OCI-LY7 (cell line): ENCODE results near the gene TBC1D30. TPM values are rescaled to one million over a fixed set of nuclear protein-coding genes. Genes with fewer than 3 reads are reported as not detected.

Experiments
- BruUV-seq: library from RNA; stranded (reverse); fragments of 400-500 nt; replicated peaks from 2 replicates; lab custom pipeline; 2021; lab: Mats Ljungman, UMichigan
- CTCF ChIA-PET: fragments of 300-600 bp; sonication (Branson Sonifier 250); formaldehyde crosslinking; loops from one replicate; lab custom pipeline; 2022; ENCODE audit warnings: antibody characterized with exemption; ENCODE audit not compliant: unreplicated experiment; lab: Charles Lee
- POLR2A ChIA-PET: fragments of 300-600 bp; sonication (Branson Sonifier 250); formaldehyde crosslinking; loops from one replicate; lab custom pipeline; 2022; ENCODE audit warnings: antibody characterized with exemption; lab: Charles Lee
- DNase-seq: peaks from one replicate; pipeline ENCODE4 v3.0.0-alpha.2; 2015; ENCODE audit warnings: low spot score
- H2AFZ ChIP-seq: fragments of 200-600 bp; sonication (generic), shearing (Covaris generic); 2 replicates; pipeline ENCODE4 v1.6.1; 2014; ENCODE audit warnings: mild to moderate bottlenecking, antibody characterized with exemption, low read length, moderate library complexity
- H3K27ac ChIP-seq: fragments of 200-600 bp; sonication (generic); 2 replicates; pipeline ENCODE4 v1.5.1; 2014; ENCODE audit warnings: mixed run types, low read depth, mild to moderate bottlenecking, moderate library complexity, low read length, inconsistent platforms; ENCODE audit not compliant: poor library complexity, severe bottlenecking
- H3K36me3 ChIP-seq: fragments of 200-600 bp; sonication (generic); 2 replicates; pipeline ENCODE4 v1.6.1; 2014; ENCODE audit warnings: mild to moderate bottlenecking, antibody characterized with exemption, low read length, moderate library complexity, mixed read lengths; ENCODE audit not compliant: insufficient read depth
- H3K4me1 ChIP-seq: fragments of 200-600 bp; sonication (generic); 2 replicates; pipeline ENCODE4 v1.5.1; 2014; ENCODE audit warnings: mild to moderate bottlenecking, low read length; ENCODE audit not compliant: insufficient read depth, poor library complexity, severe bottlenecking
- H3K4me2 ChIP-seq: fragments of 200-600 bp; sonication (generic); 2 replicates; pipeline ENCODE4 v1.6.1; 2014; ENCODE audit warnings: mild to moderate bottlenecking, low read length
- H3K4me3 ChIP-seq: fragments of 200-600 bp; sonication (generic); 2 replicates; pipeline ENCODE4 v1.5.1; 2014; ENCODE audit warnings: mild to moderate bottlenecking, low read depth, low read length; ENCODE audit not compliant: poor library complexity, severe bottlenecking
- H3K79me2 ChIP-seq: fragments of 200-600 bp; sonication (generic); 2 replicates; pipeline ENCODE4 v1.6.1; 2016; ENCODE audit warnings: low read depth, mild to moderate bottlenecking, low read length, moderate library complexity, mixed read lengths; ENCODE audit not compliant: insufficient read depth
- H3K9me2 ChIP-seq: fragments of 200-600 bp; sonication (generic); 2 replicates; pipeline ENCODE4 v1.6.1; 2016; ENCODE audit warnings: mild to moderate bottlenecking, low read length, mixed read lengths; ENCODE audit not compliant: insufficient read depth
- H3K9me3 ChIP-seq: fragments of 200-600 bp; sonication (generic); 2 replicates; pipeline ENCODE4 v1.6.1; 2014; ENCODE audit warnings: mild to moderate bottlenecking, mixed run types, low read length, mixed read lengths
- H4K20me1 ChIP-seq: fragments of 200-600 bp; sonication (generic); 2 replicates; pipeline ENCODE4 v1.6.1; 2014; ENCODE audit warnings: mild to moderate bottlenecking, antibody characterized with exemption, low read length, moderate library complexity, mixed read lengths; ENCODE audit not compliant: insufficient read depth
- CTCF ChIP-seq: fragments of 200-600 bp; sonication (generic); conservative IDR thresholded peaks from 2 replicates; pipeline ENCODE4 v1.5.1; 2014; ENCODE audit warnings: mild to moderate bottlenecking, antibody characterized with exemption, low read length, moderate library complexity, mixed read lengths
- EZH2phosphoT487 ChIP-seq: fragments of 200-600 bp; sonication (generic); IDR thresholded peaks from 2 replicates; pipeline ENCODE4 v1.6.1; 2018; ENCODE audit warnings: low read depth, borderline replicate concordance, mild to moderate bottlenecking, mixed run types, antibody characterized with exemption, low read length, moderate library complexity, mixed read lengths
- intact Hi-C: fragments of 100-400 bp; cut with micrococcal nuclease; formaldehyde crosslinking; loops from one replicate; pipeline ENCODE4 v1.10.0; 2022; ENCODE audit not compliant: unreplicated experiment
- total RNA-seq, 2 experiments: library from RNA; depleted of rRNA in 1 of 2; stranded (reverse); fragments of >200 nt in 1 of 2; shearing (Covaris generic) in 1 of 2; gene quantifications; 2 replicates each; pipeline ENCODE4 v1.2.3, GENCODE V29; 2014 to 2022

The TBC1D30 gene
- total RNA-seq, 2 experiments from 2014 or later, result 0.13 to 4.6 TPM

- Histone ChIP-seq H3K36me3 (no peaks in the 10 kb centered on the region), H3K4me3 (no peak overlapping the region), H3K27ac (no peak overlapping the region), H3K4me1 (no peaks in the 10 kb centered on the region), H3K9me3 (no peaks in the 10 kb centered on the region), H3K4me2 (no peak overlapping the region), H4K20me1 (no peaks in the 10 kb centered on the region), H3K9me2 (no peaks in the 10 kb centered on the region), H3K79me2 (no peaks in the 10 kb centered on the region), H2AFZ (no peak overlapping the region)
- DNase-seq, result no peak
- intact Hi-C loops, result loop anchor here (2.0 to 10.0 kb wide), 6 partner anchors 89 to 1091 kb away; no protein-coding TSS in a partner anchor
- POLR2A ChIA-PET, result no interaction called here
- TF ChIP-seq EZH2phosphoT487 (no peak), CTCF (no peak)
- no TSS peak for BruUV-seq
- CTCF ChIA-PET, result no interaction called here
Measured at GRCh38 chr12:64891629-64892028, 67.2 kb downstream of the TBC1D30 start.

GRCh38 chr12:64892561-64892960 is 68.1 kb downstream of the TBC1D30 start:
- CTCF ChIA-PET, result no interaction called here
- H3K4me2 ChIP-seq, result no peak overlapping the region
- BruUV-seq, result no TSS peak

More at GRCh38 chr12:64892561-64892960, 68.1 kb downstream of the TBC1D30 start:
- Histone ChIP-seq H2AFZ (no peak overlapping the region), H3K4me1 (no peaks in the 10 kb centered on the region), H3K9me2 (no peaks in the 10 kb centered on the region), H4K20me1 (no peaks in the 10 kb centered on the region), H3K9me3 (no peaks in the 10 kb centered on the region), H3K79me2 (no peaks in the 10 kb centered on the region), H3K36me3 (no peaks in the 10 kb centered on the region), H3K4me3 (no peak overlapping the region), H3K27ac (no peak overlapping the region)
- no peak for DNase-seq
- intact Hi-C loops, result loop anchor here (5.0 to 10.0 kb wide), 3 partner anchors 90 to 392 kb away; no protein-coding TSS in a partner anchor
- POLR2A ChIA-PET, result interaction anchor here (0.5 to 1.0 kb wide), 4 partner anchors 18 to 1965 kb away, joined by 3 to 4 read pairs (median 3); no protein-coding TSS in a partner anchor
- TF ChIP-seq CTCF (no peak), EZH2phosphoT487 (no peak)
